Measurements from ENCODE around the gene LMNB1. TPM values are rescaled to one million over a fixed set of nuclear protein-coding genes. Genes with fewer than 3 reads are reported as not detected.

LMNB1 gene
- total RNA-seq, 2 donors from 2014 or later, result 185 to 205 TPM

GRCh38 chr5:126814721-126815404, 37.9 kb downstream of the LMNB1 start:
- TF ChIP-seq, protein P1, sequence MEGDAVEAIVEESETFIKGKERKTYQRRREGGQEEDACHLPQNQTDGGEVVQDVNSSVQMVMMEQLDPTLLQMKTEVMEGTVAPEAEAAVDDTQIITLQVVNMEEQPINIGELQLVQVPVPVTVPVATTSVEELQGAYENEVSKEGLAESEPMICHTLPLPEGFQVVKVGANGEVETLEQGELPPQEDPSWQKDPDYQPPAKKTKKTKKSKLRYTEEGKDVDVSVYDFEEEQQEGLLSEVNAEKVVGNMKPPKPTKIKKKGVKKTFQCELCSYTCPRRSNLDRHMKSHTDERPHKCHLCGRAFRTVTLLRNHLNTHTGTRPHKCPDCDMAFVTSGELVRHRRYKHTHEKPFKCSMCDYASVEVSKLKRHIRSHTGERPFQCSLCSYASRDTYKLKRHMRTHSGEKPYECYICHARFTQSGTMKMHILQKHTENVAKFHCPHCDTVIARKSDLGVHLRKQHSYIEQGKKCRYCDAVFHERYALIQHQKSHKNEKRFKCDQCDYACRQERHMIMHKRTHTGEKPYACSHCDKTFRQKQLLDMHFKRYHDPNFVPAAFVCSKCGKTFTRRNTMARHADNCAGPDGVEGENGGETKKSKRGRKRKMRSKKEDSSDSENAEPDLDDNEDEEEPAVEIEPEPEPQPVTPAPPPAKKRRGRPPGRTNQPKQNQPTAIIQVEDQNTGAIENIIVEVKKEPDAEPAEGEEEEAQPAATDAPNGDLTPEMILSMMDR (conservative IDR thresholded peaks at IDR 0.05), result no peak
- no peaks in the 10 kb centered on the region for H3K9me3 Mint-ChIP-seq
- H3K4me1 Mint-ChIP-seq, result peaks cover 5% of the 10 kb centered on the region
- Histone ChIP-seq H3K9me3 (ENCODE audit: control insufficient read depth, low read length) (no peaks in the 10 kb centered on the region), H3K9ac (ENCODE audit: extremely low read depth, low read length, poor library complexity, severe bottlenecking) (no peak overlapping the region), H3K36me3 (ENCODE audit: control insufficient read depth, insufficient read depth, low read length) (peaks cover 94% of the 10 kb centered on the region), H3K27me3 (ENCODE audit: control insufficient read depth, insufficient read depth, low read length, poor library complexity, severe bottlenecking) (no peaks in the 10 kb centered on the region), H3K4me1 (ENCODE audit: control insufficient read depth, insufficient read depth, low read length) (no peaks in the 10 kb centered on the region), H3K4me3 (ENCODE audit: low read length) (no peak overlapping the region), H3K27ac (ENCODE audit: low read depth, low read length) (no peak overlapping the region)
- 85 to 100% methylated on average over 1 to 2 of the region's 2 CpGs for WGBS, 2 experiments (ENCODE audit: insufficient coverage in 1 of 2, insufficient read length in 1 of 2)
- DNase-seq, result no peak
- H3K4me3 Mint-ChIP-seq, result no peak overlapping the region
- H3K36me3 Mint-ChIP-seq (ENCODE audit: low read depth), result peaks cover 74% of the 10 kb centered on the region
- no peaks in the 10 kb centered on the region for H3K27me3 Mint-ChIP-seq (ENCODE audit: insufficient read depth)
- peak overlapping the region; percentile 48 for H3K27ac Mint-ChIP-seq

GRCh38 chr5:126816649-126817048, 39.7 kb downstream of the LMNB1 start:
- Histone ChIP-seq H3K4me1 (ENCODE audit: control insufficient read depth, insufficient read depth, low read length) (no peaks in the 10 kb centered on the region), H3K27ac (ENCODE audit: low read depth, low read length) (no peak overlapping the region), H3K4me3 (ENCODE audit: low read length) (no peak overlapping the region), H3K9ac (ENCODE audit: extremely low read depth, low read length, poor library complexity, severe bottlenecking) (no peak overlapping the region), H3K36me3 (ENCODE audit: control insufficient read depth, insufficient read depth, low read length) (peaks cover 94% of the 10 kb centered on the region), H3K9me3 (ENCODE audit: control insufficient read depth, low read length) (no peaks in the 10 kb centered on the region), H3K27me3 (ENCODE audit: control insufficient read depth, insufficient read depth, low read length, poor library complexity, severe bottlenecking) (no peaks in the 10 kb centered on the region)
- no peak for DNase-seq
- Mint-ChIP-seq H3K36me3 (ENCODE audit: low read depth) (peaks cover 72% of the 10 kb centered on the region), H3K4me3 (no peak overlapping the region), H3K27ac (no peak overlapping the region), H3K27me3 (ENCODE audit: insufficient read depth) (no peaks in the 10 kb centered on the region), H3K9me3 (no peaks in the 10 kb centered on the region), H3K4me1 (peaks cover 5% of the 10 kb centered on the region)
- TF ChIP-seq, protein P1 (conservative IDR thresholded peaks at IDR 0.05), result no peak
- WGBS, 2 experiments (ENCODE audit: insufficient coverage in 1 of 2, insufficient read length in 1 of 2), result 97% methylated on average over 8 of the region's 8 CpGs; no CpG with 5 or more reads in 1 of the 2 experiments

DNA sequence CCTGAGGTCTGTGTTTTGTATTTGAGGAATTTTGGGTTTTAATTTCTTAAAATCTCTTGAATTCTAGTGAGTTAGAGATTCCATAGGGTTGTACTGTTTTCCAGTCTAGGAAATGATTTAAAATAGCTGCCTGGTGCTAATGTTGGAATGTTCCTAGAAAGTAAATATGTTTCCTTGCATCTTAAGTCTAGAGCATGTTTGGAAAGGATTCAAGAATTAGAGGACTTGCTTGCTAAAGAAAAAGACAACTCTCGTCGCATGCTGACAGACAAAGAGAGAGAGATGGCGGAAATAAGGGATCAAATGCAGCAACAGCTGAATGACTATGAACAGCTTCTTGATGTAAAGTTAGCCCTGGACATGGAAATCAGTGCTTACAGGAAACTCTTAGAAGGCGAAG, 41.8 kb downstream of the LMNB1 start:
- peaks cover 5% of the 10 kb centered on the region for H3K4me1 Mint-ChIP-seq
- Histone ChIP-seq H3K36me3 (ENCODE audit: control insufficient read depth, insufficient read depth, low read length) (peaks cover 94% of the 10 kb centered on the region), H3K4me3 (ENCODE audit: low read length) (no peak overlapping the region), H3K9ac (ENCODE audit: extremely low read depth, low read length, poor library complexity, severe bottlenecking) (no peak overlapping the region), H3K4me1 (ENCODE audit: control insufficient read depth, insufficient read depth, low read length) (no peaks in the 10 kb centered on the region), H3K27ac (ENCODE audit: low read depth, low read length) (no peak overlapping the region), H3K27me3 (ENCODE audit: control insufficient read depth, insufficient read depth, low read length, poor library complexity, severe bottlenecking) (no peaks in the 10 kb centered on the region), H3K9me3 (ENCODE audit: control insufficient read depth, low read length) (no peaks in the 10 kb centered on the region)
- 89 to 93% methylated on average over 3 to 4 of the region's 4 CpGs for WGBS, 2 experiments (ENCODE audit: insufficient coverage in 1 of 2, insufficient read length in 1 of 2)
- H3K4me3 Mint-ChIP-seq, result no peak overlapping the region
- no peak for DNase-seq
- peaks cover 66% of the 10 kb centered on the region for H3K36me3 Mint-ChIP-seq (ENCODE audit: low read depth)
- TF ChIP-seq, protein P1 (conservative IDR thresholded peaks at IDR 0.05), result no peak
- peak overlapping the region; percentile 39 for H3K27ac Mint-ChIP-seq
- no peaks in the 10 kb centered on the region for H3K27me3 Mint-ChIP-seq (ENCODE audit: insufficient read depth)
- no peaks in the 10 kb centered on the region for H3K9me3 Mint-ChIP-seq
